T-helper 2 cell treated with Interferon-gamma antibody and Interleukin-4, amounts not matched to agents 5 μg/mL and 100 μg/mL, for 36 hours (primary cell): ENCODE measurements around the gene PEDS1.
"Not testable (repeated sequence)": the region's sequence is repeated elsewhere in the genome, so short reads cannot be mapped to it uniquely, and the experiment has no call there.

Experiments
- DNase-seq: peaks from one replicate; pipeline ENCODE4 v3.0.0; 2021; ENCODE audit warnings: low spot score
- H3K27ac Mint-ChIP-seq: one replicate; pipeline ENCODE4 v1.8.0; 2021; ENCODE audit warnings: mild to moderate bottlenecking, mixed read lengths
- H3K27me3 Mint-ChIP-seq: one replicate; pipeline ENCODE4 v1.8.0; 2021; ENCODE audit warnings: low read depth, mixed read lengths
- H3K36me3 Mint-ChIP-seq: one replicate; pipeline ENCODE4 v1.8.0; 2021; ENCODE audit warnings: low read depth, mixed read lengths
- H3K4me1 Mint-ChIP-seq: one replicate; pipeline ENCODE4 v1.8.0; 2021; ENCODE audit warnings: low read depth, mixed read lengths
- H3K4me3 Mint-ChIP-seq: one replicate; pipeline ENCODE4 v1.8.0; 2022; ENCODE audit warnings: mild to moderate bottlenecking, moderate library complexity, mixed read lengths
- H3K9me3 Mint-ChIP-seq: one replicate; pipeline ENCODE4 v1.8.0; 2021; ENCODE audit warnings: mixed read lengths

The PEDS1 gene

GRCh38 chr20:50140339-50140859 lies 13.1 kb downstream of the PEDS1 start:
- Mint-ChIP-seq H3K9me3 (no peaks in the 10 kb centered on the region), H3K27me3 (no peaks in the 10 kb centered on the region), H3K27ac (no peak overlapping the region)

DNA sequence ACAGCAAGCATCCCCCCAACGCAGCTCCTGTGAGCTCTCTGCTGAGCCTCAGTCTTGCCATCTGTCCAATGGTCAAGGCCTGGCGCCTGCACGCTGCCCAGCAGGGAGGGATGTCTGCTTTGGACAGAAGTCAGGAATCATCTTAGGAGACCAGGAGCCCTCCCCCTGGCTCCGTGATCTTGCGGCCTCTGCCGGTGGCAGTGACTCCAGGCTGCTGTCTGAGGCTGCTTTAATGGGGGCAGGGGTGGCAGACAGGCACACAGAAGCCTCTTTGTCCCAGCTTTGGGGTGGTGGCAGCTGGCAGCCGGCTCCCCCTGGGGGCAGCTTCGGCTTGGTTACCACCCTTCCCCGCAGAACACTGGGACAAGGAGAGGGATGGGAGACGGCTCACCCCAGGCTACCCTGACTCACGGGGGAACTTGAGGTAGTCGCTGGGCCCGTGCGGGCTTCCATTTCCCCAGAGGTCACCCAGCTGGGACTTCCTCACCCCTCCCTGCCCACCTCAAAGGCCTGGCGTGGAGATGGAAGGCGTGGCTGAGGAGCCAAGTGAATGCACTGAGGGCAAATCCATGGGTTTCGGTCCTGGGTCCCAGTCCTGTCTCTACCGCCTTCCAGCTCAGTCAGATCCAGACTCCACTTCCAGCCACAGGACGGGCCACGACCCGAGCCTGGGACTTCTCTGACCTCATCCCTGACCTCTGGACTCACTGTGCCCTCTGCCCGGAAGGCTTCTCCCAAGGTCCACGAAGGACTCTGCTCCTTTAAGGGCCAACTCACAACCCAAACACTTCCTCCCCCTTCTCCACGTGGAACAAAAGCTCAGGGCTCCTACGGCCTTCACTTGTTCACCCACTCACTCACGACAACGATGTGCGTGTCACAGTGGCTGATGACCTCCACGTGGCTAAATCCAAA lies 14.8 kb downstream of the PEDS1 start:
- Mint-ChIP-seq H3K36me3 (peaks cover 34% of the 10 kb centered on the region), H3K4me1 (peaks cover 10% of the 10 kb centered on the region), H3K4me3 (no peak overlapping the region), H3K27ac (no peak overlapping the region), H3K9me3 (no peaks in the 10 kb centered on the region), H3K27me3 (no peaks in the 10 kb centered on the region)
- no peak for DNase-seq

More at GRCh38 chr20:50140339-50140859, 13.1 kb downstream of the PEDS1 start:
- peaks cover 34% of the 10 kb centered on the region for H3K36me3 Mint-ChIP-seq
- peaks cover 11% of the 10 kb centered on the region for H3K4me1 Mint-ChIP-seq
- DNase-seq = no peak
- no peak overlapping the region for H3K4me3 Mint-ChIP-seq

- H3K4me1 Mint-ChIP-seq = peaks cover 12% of the 10 kb centered on the region
- no peak overlapping the region for H3K27ac Mint-ChIP-seq
- DNase-seq = no peak
- H3K4me3 Mint-ChIP-seq = no peak overlapping the region
- H3K36me3 Mint-ChIP-seq = peaks cover 32% of the 10 kb centered on the region
- no peaks in the 10 kb centered on the region for H3K27me3 Mint-ChIP-seq
- H3K9me3 Mint-ChIP-seq = no peaks in the 10 kb centered on the region
Observed at GRCh38 chr20:50138120-50138478, 15.4 kb downstream of the PEDS1 start.

GRCh38 chr20:50137702-50138101 lies 15.8 kb downstream of the PEDS1 start:
- not testable (repeated sequence) for H3K4me3 Mint-ChIP-seq, H3K9me3 Mint-ChIP-seq, H3K27me3 Mint-ChIP-seq, H3K27ac Mint-ChIP-seq, DNase-seq, H3K4me1 Mint-ChIP-seq
- peaks cover 28% of the 10 kb centered on the region for H3K36me3 Mint-ChIP-seq

GRCh38 chr20:50136822-50137599 lies 16.5 kb downstream of the PEDS1 start:
- Mint-ChIP-seq H3K36me3 (peaks cover 28% of the 10 kb centered on the region), H3K9me3 (no peaks in the 10 kb centered on the region), H3K27ac (no peak overlapping the region), H3K27me3 (no peaks in the 10 kb centered on the region), H3K4me3 (no peak overlapping the region), H3K4me1 (peaks cover 5% of the 10 kb centered on the region)
- no peak for DNase-seq

- not testable (repeated sequence) for H3K27ac Mint-ChIP-seq, H3K9me3 Mint-ChIP-seq, H3K4me1 Mint-ChIP-seq, DNase-seq, H3K27me3 Mint-ChIP-seq, H3K4me3 Mint-ChIP-seq
- peaks cover 28% of the 10 kb centered on the region for H3K36me3 Mint-ChIP-seq
Observed at GRCh38 chr20:50135157-50135556, 18.4 kb downstream of the PEDS1 start.

- Mint-ChIP-seq H3K9me3 (no peaks in the 10 kb centered on the region), H3K4me1 (peaks cover 5% of the 10 kb centered on the region), H3K27me3 (no peaks in the 10 kb centered on the region), H3K36me3 (peaks cover 36% of the 10 kb centered on the region), H3K4me3 (no peak overlapping the region), H3K27ac (no peak overlapping the region)
- no peak for DNase-seq
Observed at GRCh38 chr20:50133474-50134217, 19.9 kb downstream of the PEDS1 start.

GRCh38 chr20:50133041-50133440 lies 20.5 kb downstream of the PEDS1 start:
- Mint-ChIP-seq H3K27me3 (no peaks in the 10 kb centered on the region), H3K27ac (no peak overlapping the region), H3K9me3 (no peaks in the 10 kb centered on the region), H3K36me3 (peaks cover 40% of the 10 kb centered on the region), H3K4me3 (no peak overlapping the region), H3K4me1 (peaks cover 5% of the 10 kb centered on the region)
- no peak for DNase-seq

GRCh38 chr20:50130995-50131394 lies 22.5 kb downstream of the PEDS1 start:
- Mint-ChIP-seq H3K4me3 (no peak overlapping the region), H3K36me3 (peaks cover 49% of the 10 kb centered on the region), H3K9me3 (no peaks in the 10 kb centered on the region), H3K27me3 (no peaks in the 10 kb centered on the region), H3K4me1 (peaks cover 11% of the 10 kb centered on the region), H3K27ac (no peak overlapping the region)
- DNase-seq = no peak

DNA sequence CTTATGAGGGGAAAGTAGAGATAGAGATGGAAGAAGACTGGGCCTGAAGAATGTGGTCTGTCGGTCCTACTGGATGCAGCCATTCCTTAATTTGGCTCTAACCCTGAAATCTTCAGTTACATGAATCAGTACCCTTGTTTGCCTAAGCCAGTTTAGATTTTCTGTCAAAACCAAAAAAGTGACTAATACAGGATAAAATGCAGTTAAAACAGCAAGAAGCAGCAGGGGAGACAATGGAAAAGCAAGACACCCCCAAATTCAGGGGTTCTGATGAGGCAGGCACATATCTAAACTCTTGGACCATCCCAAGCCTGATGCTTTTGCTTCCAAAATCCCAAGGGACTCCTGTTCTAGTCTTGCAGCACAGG lies 23.2 kb downstream of the PEDS1 start:
- no peaks in the 10 kb centered on the region for H3K27me3 Mint-ChIP-seq
- peaks cover 11% of the 10 kb centered on the region for H3K4me1 Mint-ChIP-seq
- no peaks in the 10 kb centered on the region for H3K9me3 Mint-ChIP-seq
- no peak overlapping the region for H3K4me3 Mint-ChIP-seq
- no peak for DNase-seq
- H3K36me3 Mint-ChIP-seq = peaks cover 49% of the 10 kb centered on the region
- no peak overlapping the region for H3K27ac Mint-ChIP-seq

GRCh38 chr20:50129662-50130355 lies 23.7 kb downstream of the PEDS1 start:
- H3K4me3 Mint-ChIP-seq = no peak overlapping the region
- peaks cover 11% of the 10 kb centered on the region for H3K4me1 Mint-ChIP-seq
- H3K9me3 Mint-ChIP-seq = no peaks in the 10 kb centered on the region
- H3K27ac Mint-ChIP-seq = no peak overlapping the region
- peaks cover 54% of the 10 kb centered on the region for H3K36me3 Mint-ChIP-seq
- DNase-seq = no peak
- no peaks in the 10 kb centered on the region for H3K27me3 Mint-ChIP-seq

DNA sequence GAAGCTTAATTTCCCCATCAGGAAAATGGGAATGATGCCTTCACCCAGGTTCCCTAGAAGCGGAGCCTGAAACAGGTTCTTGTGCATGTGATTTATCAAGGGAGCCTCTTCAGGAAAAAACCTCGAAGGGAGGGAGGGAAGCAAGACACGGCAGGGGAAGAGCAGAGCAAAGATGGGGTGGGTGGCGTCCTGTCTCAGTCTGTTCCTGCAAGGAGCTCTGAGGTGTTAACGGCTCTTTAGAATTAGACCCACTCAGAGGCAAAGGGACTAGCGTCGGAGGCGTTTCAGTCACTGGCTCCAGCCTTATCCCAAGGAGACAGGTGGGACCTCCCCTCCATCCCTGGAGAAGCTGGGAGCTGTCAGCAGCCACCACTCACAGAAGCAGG lies 25.0 kb downstream of the PEDS1 start:
- Mint-ChIP-seq H3K4me3 (no peak overlapping the region), H3K36me3 (peaks cover 66% of the 10 kb centered on the region), H3K4me1 (peaks cover 10% of the 10 kb centered on the region), H3K9me3 (no peaks in the 10 kb centered on the region), H3K27me3 (no peaks in the 10 kb centered on the region), H3K27ac (no peak overlapping the region)
- DNase-seq = no peak
